Head of caudate nucleus (tissue), 42 donors: ENCODE results near the gene FABP2.
"Not testable (repeated sequence)": the region's sequence is repeated elsewhere in the genome, so short reads cannot be mapped to it uniquely, and the experiment has no call there.

ENCODE experiments used
- DNase-seq, 42 donors: peaks; one replicate each; pipeline versions ENCODE4 v3.0.0 to v3.0.0-alpha.2; 2020 to 2021; ENCODE audit warnings: mixed read lengths in 7 of 42
- intact Hi-C: fragments of 100-400 bp; cut with DNase I; formaldehyde crosslinking; loops from one replicate; pipeline ENCODE4 v1.15.0; 2022

Gene FABP2

GRCh38 chr4:119321921-119322687 lies at the start of gene FABP2:
Gene FABP2, minus strand, starts transcription at chr4:119322138. Its CDS starts 36 bp downstream, at chr4:119322102.
- no peak for DNase-seq
- intact Hi-C loops = no loop called here

DNA sequence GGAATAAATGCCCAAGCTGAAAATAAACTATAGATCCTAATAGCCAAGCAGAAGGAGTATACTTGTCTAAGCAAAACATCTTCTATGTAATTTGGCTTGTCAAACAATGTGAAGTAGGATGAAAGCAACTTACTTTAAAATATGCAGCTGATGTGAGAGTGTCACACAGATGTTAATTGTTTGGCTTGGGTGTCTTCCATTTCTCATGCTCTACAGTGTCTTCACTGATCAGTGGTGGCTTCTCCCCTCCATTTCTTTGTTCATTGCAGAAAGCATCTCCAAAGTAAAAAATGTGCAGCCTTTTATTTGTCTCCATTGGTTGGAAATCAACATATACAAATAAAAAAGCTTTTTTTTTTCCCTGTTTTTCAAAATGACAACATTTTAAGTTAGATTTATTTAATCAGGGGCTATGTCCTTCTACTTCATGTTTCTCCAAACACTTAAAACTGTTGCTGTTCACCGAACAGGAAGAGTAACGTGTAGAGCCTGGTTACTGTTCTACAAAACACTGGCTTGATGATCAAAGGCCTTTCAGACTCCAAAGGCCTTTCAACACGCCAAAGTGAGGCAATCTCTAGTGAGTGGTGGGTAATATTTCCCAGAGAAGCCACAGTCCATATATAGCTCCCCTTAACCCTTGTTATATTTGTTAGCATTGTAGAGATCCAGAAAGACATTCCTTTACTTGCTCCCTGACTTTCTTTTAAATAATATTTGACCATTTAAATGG lies 49.2 kb upstream of the FABP2 start:
- intact Hi-C loops, DNase-seq: not testable (repeated sequence)

GRCh38 chr4:119370392-119370791 lies 48.5 kb upstream of the FABP2 start:
- intact Hi-C loops = not testable (repeated sequence)
- DNase-seq = peak in 1 of 42 donors; percentile 0

- intact Hi-C loops, DNase-seq: not testable (repeated sequence)
Measured at GRCh38 chr4:119366802-119367201, 44.9 kb upstream of the FABP2 start.

GRCh38 chr4:119364203-119364602 lies 42.3 kb upstream of the FABP2 start:
- DNase-seq, intact Hi-C loops: not testable (repeated sequence)

GRCh38 chr4:119363372-119363771 lies 41.4 kb upstream of the FABP2 start:
- intact Hi-C loops, DNase-seq: not testable (repeated sequence)

- intact Hi-C loops, DNase-seq: not testable (repeated sequence)
Measured at GRCh38 chr4:119362413-119362812, 40.5 kb upstream of the FABP2 start.

GRCh38 chr4:119359873-119360272 lies 37.9 kb upstream of the FABP2 start:
- intact Hi-C loops, DNase-seq: not testable (repeated sequence)

GRCh38 chr4:119356796-119357195 lies 34.9 kb upstream of the FABP2 start:
- intact Hi-C loops, DNase-seq: not testable (repeated sequence)

- intact Hi-C loops, DNase-seq: not testable (repeated sequence)
Measured at GRCh38 chr4:119356041-119356440, 34.1 kb upstream of the FABP2 start.

DNA sequence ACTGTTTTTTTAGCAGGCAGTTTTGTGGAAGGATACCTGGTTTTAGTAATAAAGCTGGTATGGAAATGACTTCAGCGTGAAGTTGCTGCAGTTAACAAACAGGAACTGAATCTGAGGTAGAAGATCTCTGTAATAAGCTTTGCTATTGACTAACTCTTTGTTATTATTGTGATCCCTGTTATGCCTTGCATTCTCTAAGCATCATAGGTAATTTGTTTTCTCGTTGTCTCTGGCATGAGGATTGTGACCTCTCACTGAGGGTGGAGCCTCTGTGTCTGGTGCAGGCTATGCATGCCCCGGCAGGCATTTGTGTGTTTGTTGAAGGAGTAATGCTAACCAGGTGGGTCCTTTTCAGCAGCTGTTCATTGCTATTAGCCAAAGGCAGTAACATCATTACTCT lies 31.4 kb upstream of the FABP2 start:
- intact Hi-C loops = not testable (repeated sequence)

GRCh38 chr4:119348169-119348568 lies 26.2 kb upstream of the FABP2 start:
- DNase-seq, intact Hi-C loops: not testable (repeated sequence)

More for the DNA sequence above, 31.4 kb upstream of the FABP2 start:
- not testable (repeated sequence) for DNase-seq

DNA sequence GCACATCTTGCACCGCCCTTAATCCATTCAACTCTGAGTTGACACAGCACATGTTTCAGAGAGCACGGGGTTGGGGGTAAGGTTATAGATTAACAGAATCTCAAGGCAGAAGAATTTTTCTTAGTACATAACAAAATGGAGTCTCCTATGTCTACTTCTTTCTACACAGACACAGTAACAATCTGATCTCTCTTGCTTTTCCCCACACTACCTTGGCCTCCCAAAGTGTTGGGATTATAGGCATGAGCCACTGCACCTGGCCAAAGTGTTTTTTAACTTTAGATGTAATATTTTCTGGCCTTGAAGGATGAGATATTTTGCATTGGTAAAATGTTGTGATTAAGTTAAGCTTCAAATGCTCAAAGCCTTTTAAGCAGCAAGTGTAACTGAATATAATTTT lies 21.4 kb upstream of the FABP2 start:
- DNase-seq, intact Hi-C loops: not testable (repeated sequence)

DNA sequence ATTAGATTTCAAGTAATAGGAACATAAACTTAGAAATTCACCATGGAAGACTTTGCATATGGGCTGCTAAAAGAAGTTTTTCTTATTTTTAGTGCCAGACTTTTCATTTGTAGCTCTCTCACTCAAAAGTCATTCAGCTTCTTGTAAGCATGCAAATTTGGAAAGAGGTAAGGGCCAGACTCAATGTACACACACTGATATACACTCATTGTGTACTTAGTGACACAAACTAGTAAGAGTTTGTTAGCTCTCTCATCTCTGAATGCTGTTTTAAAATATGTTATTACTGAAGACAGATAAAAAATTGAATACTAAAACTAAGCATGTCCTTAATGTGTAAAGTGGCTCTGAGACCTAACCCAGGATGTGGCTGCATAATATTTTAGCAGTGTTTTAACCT lies 18.0 kb upstream of the FABP2 start:
- intact Hi-C loops, DNase-seq: not testable (repeated sequence)

DNA sequence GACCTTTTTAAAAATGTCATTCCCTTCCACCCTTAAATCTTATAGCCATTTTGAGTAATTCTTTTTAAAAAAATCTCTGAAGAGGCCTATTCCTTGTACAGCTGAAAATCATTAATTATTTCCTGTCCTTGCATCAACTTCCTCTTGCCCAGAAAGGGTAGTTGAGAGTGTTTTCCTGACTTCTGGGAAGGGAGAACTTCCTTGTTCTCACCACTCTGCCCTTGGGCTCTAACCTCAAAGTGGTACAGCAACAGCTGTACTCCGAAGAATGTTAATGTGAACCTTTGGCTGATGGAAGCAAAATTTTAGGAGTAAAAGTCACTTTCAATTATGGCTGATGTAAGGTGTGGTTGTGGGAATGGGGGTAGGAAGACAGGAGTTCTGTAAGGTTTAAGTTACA lies 15.1 kb upstream of the FABP2 start:
- intact Hi-C loops = no loop called here
- DNase-seq = peak in 1 of 42 donors; percentile 2

- DNase-seq, intact Hi-C loops: not testable (repeated sequence)
Measured at GRCh38 chr4:119336332-119336979, 14.5 kb upstream of the FABP2 start.

GRCh38 chr4:119329835-119330620 lies 8.1 kb upstream of the FABP2 start:
- no peak for DNase-seq
- intact Hi-C loops = no loop called here

DNA sequence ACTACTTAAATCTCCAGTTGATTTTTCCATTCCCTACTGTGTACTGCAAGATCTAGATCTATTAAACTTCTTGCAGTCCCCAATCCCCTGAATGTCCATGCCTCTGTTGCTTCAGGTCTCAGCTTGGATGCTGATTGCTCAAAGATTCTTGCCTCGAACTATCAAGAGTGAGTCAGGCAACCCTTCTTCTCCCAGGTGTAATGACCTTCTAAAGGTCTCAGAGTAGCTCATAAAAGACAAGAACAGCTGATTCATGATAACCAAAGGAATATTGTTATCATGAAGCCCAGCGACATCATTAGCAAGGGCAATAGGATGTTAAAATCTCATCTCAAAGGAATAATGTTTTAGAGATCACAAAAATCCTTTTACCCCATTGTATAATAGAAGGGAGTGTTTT lies 6.8 kb upstream of the FABP2 start:
- intact Hi-C loops = no loop called here
- DNase-seq = no peak

DNA sequence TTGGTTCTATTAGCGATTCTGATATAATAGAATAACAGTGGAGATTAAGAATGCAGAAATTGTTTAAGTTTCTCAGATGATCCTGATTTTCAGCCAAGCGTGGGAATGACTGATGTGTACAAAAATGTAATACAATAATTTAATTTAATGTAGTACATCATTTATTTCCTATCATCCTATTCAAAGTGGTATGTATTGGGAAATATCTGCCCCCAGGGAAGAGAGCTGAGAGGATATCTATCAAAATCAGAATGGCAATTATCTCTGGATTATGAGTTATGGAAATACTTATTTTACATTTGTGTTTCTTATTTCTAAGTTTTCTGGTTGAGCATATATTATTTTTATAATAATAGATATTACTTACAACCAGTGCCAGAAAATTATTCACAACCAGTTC lies 3.9 kb downstream of the FABP2 start:
- no peak for DNase-seq
- intact Hi-C loops = no loop called here
